GM12878 (cell line): ENCODE data around the gene TOGARAM1. TPM values are rescaled to one million over a fixed set of nuclear protein-coding genes. Genes with fewer than 3 reads are reported as not detected.

Source experiments
- ATAC-seq: fragments of 200-7000 bp; cut with Tn5 transposase; 3 replicates; pipeline ENCODE4 v1.9.1; 2020; ENCODE audit warnings: mild to moderate bottlenecking, moderate library complexity
- BruUV-seq: library from RNA; stranded (reverse); fragments of 400-500 nt; replicated peaks from 2 replicates; lab custom pipeline; 2021; lab: Mats Ljungman, UMichigan
- CTCF ChIA-PET: fragments of 300-600 bp; sonication (Branson Sonifier 250); formaldehyde crosslinking; extraction: SDS; loops from one replicate; lab custom pipeline; 2021; ENCODE audit warnings: inconsistent platforms; lab: Yijun Ruan, JAX
- POLR2A ChIA-PET: fragments of 350-600 bp; formaldehyde crosslinking; extraction: SDS; loops from one replicate; lab custom pipeline; 2021; ENCODE audit warnings: inconsistent platforms; lab: Charles Lee
- RAD21 ChIA-PET: fragments of 300-600 bp; sonication (Branson Sonifier 250); formaldehyde crosslinking; loops from one replicate; lab custom pipeline; 2023; ENCODE audit warnings: antibody characterized with exemption; ENCODE audit not compliant: unreplicated experiment; lab: Charles Lee
- SMC1A ChIA-PET: fragments of 300-600 bp; sonication (Branson Sonifier 250); formaldehyde crosslinking; loops from one replicate; lab custom pipeline; 2023; ENCODE audit not compliant: unreplicated experiment, uncharacterized antibody; lab: Charles Lee
- DNase-seq: peaks from one replicate; pipeline ENCODE4 v3.0.0-alpha.2; 2011; ENCODE audit warnings: low read depth, low spot score
- FAIRE-seq: peaks from 3 replicates; lab custom pipeline; 2011; peaks lifted over from hg19 to GRCh38; lab: Jason Lieb, UNC
- H2AFZ ChIP-seq: 2 replicates; pipeline ENCODE4 v1.6.0; 2011; ENCODE audit warnings: low read depth, low read length, control low read depth; ENCODE audit not compliant: control insufficient read depth
- H3K27ac ChIP-seq: 2 replicates; pipeline ENCODE4 v1.5.1; 2011; ENCODE audit warnings: control low read depth; ENCODE audit not compliant: control insufficient read depth, insufficient read depth
- H3K27me3 ChIP-seq, 2 experiments: replicated peaks in 1 of 2; 2 replicates each; pipeline versions ENCODE4 v1.6.0 to v1.6.1; 2011; ENCODE audit warnings: low read length in 1 of 2; ENCODE audit not compliant: control insufficient read depth in 2 of 2, insufficient read depth in 2 of 2
- H3K36me3 ChIP-seq, 2 experiments: 2 replicates each; pipeline ENCODE4 v1.5.1; 2011; ENCODE audit warnings: low read length in 1 of 2; ENCODE audit not compliant: control insufficient read depth in 2 of 2, insufficient read depth in 2 of 2
- H3K4me1 ChIP-seq: 2 replicates; pipeline ENCODE4 v1.6.1; 2011; ENCODE audit warnings: mild to moderate bottlenecking, low read length, moderate library complexity, mixed read lengths; ENCODE audit not compliant: control insufficient read depth, insufficient read depth
- H3K4me2 ChIP-seq: 2 replicates; pipeline ENCODE4 v1.6.0; 2011; ENCODE audit warnings: control low read depth; ENCODE audit not compliant: control insufficient read depth, insufficient read depth
- H3K4me3 ChIP-seq: fragments of 200-600 bp; sonication (generic); 2 replicates; pipeline ENCODE4 v1.5.1; 2016
- H3K79me2 ChIP-seq: 2 replicates; pipeline ENCODE4 v1.6.0; 2011; ENCODE audit warnings: low read length; ENCODE audit not compliant: control insufficient read depth, insufficient read depth
- H3K9ac ChIP-seq: 2 replicates; pipeline ENCODE4 v1.8.0; 2011; ENCODE audit warnings: low read length, control low read depth, mixed read lengths; ENCODE audit not compliant: control insufficient read depth, insufficient read depth
- H3K9me3 ChIP-seq: replicated peaks from 3 replicates; pipeline ENCODE4 v1.5.1; 2011; ENCODE audit warnings: mild to moderate bottlenecking, low read length; ENCODE audit not compliant: control insufficient read depth, insufficient read depth
- H4K20me1 ChIP-seq: 2 replicates; pipeline ENCODE4 v1.6.0; 2011; ENCODE audit not compliant: control insufficient read depth, insufficient read depth
- HDAC2 ChIP-seq: fragments of 200-600 bp; sonication (generic); IDR thresholded peaks from 2 replicates; pipeline ENCODE4 v1.6.1; 2017
- NFXL1 ChIP-seq: fragments of 450-650 bp; IDR thresholded peaks from 2 replicates; pipeline ENCODE4 v1.6.1; 2017; ENCODE audit warnings: antibody characterized with exemption, mild to moderate bottlenecking, borderline replicate concordance
- PKNOX1 ChIP-seq: fragments of 450-650 bp; IDR thresholded peaks from 2 replicates; pipeline ENCODE4 v1.6.1; 2016; ENCODE audit warnings: mild to moderate bottlenecking
- POLR2AphosphoS2 ChIP-seq: IDR thresholded peaks from 2 replicates; pipeline ENCODE4 v1.6.1; 2011; ENCODE audit warnings: low read depth, mild to moderate bottlenecking, low read length, improper control_type of control experiment, moderate library complexity
- RAD51 ChIP-seq: fragments of 450-650 bp; IDR thresholded peaks from 2 replicates; pipeline ENCODE4 v1.6.1; 2016; ENCODE audit warnings: moderate library complexity, mild to moderate bottlenecking, inconsistent platforms
- SREBF2 ChIP-seq: IDR thresholded peaks from 2 replicates; pipeline ENCODE4 v1.6.1; 2012; ENCODE audit warnings: mild to moderate bottlenecking, low read length
- ZNF207 ChIP-seq: fragments of 450-650 bp; IDR thresholded peaks from 2 replicates; pipeline ENCODE4 v1.6.1; 2014; ENCODE audit warnings: antibody characterized with exemption, mild to moderate bottlenecking, borderline replicate concordance
- ZNF274 ChIP-seq: IDR thresholded peaks from one replicate; pipeline ENCODE4 v1.8.0; 2011; ENCODE audit not compliant: insufficient read length, insufficient read depth
- WGBS: methylation state at CpG from one replicate; pipeline ENCODE4 v1.1.6; 2016; ENCODE audit warnings: low lambda C conversion rate; ENCODE audit not compliant: insufficient replicate concordance, insufficient coverage; ENCODE audit errors: missing lambda C conversion rate; 5-methylcytosine and 5-hydroxymethylcytosine counted together
- in situ Hi-C: fragments of 300-500 bp; cut with MboI; formaldehyde crosslinking; loops from 9 replicates; pipeline ENCODE4 v1.14.3; 2018; ENCODE audit warnings: mixed read lengths
- intact Hi-C: fragments of 100-400 bp; cut with micrococcal nuclease; formaldehyde crosslinking; loops from one replicate; pipeline ENCODE4 v1.14.2; 2022; ENCODE audit not compliant: unreplicated experiment
- polyA plus RNA-seq, 11 experiments: library from polyadenylated mRNA; depleted of rRNA in 4 of 11; unstranded in 6 of 11; stranded (reverse) in 5 of 11; fragments of >200 nt; fragmentation: Nextera tagmentation in 4 of 11; fragmentation: Illumina TruSeq in 1 of 11; extraction: Ambion mirVana in 4 of 11; extraction: Trizol in 1 of 11; gene quantifications; 1 replicate in 1 of 11; 2 replicates in 10 of 11; pipeline versions ENCODE4 v1.2.1 to v1.2.3, GENCODE V29; 2011 to 2016; ENCODE audit warnings: inconsistent platforms in 2 of 11, missing spikeins in 2 of 11, low read depth in 1 of 11
- total RNA-seq, 4 experiments: library from RNA; depleted of rRNA in 3 of 4; stranded (reverse); fragments of >200 nt in 3 of 4; fragmentation: Illumina TruSeq in 1 of 4; extraction: Trizol in 1 of 4; gene quantifications; 2 replicates each; pipeline versions ENCODE4 v1.2.1 to v1.2.3, GENCODE V29; 2013 to 2021

The TOGARAM1 gene
- total and polyA plus RNA-seq, 10 of the 15 experiments (the other 5 are each of a cell fraction or from before 2014, with no cell fraction given) = 2.1 to 14.4 (median 7.2) TPM

GRCh38 chr14:44995770-44996294, 33.8 kb downstream of the TOGARAM1 start:
- no peak for ATAC-seq
- no peak overlapping the region for H3K27ac ChIP-seq
- POLR2A ChIA-PET = no interaction called here
- CTCF ChIA-PET = no interaction called here
- H3K36me3 ChIP-seq = peaks cover 2 to 4% of the 10 kb centered on the region in 2 experiments; a peak in 3 of 4 replicates
- SMC1A ChIA-PET = no interaction called here
- H3K4me2 ChIP-seq = no peak overlapping the region
- RAD21 ChIA-PET = no interaction called here
- 71% methylated on average over 4 of the region's 4 CpGs for WGBS
- no peak for FAIRE-seq
- H3K9ac ChIP-seq = no peak overlapping the region
- H4K20me1 ChIP-seq = no peaks in the 10 kb centered on the region
- no peak overlapping the region for H3K4me3 ChIP-seq
- no peak for DNase-seq
- H3K27me3 ChIP-seq = no peaks in the 10 kb centered on the region
- H3K4me1 ChIP-seq = no peaks in the 10 kb centered on the region
- H3K9me3 ChIP-seq = peaks cover 3% of the 10 kb centered on the region; the same call in 1 of the 3 replicates
- no peak for TF ChIP-seq ZNF274
- no peak for TF ChIP-seq PKNOX1
- no peak for TF ChIP-seq SREBF2
- TF ChIP-seq HDAC2 = no peak
- no peak for TF ChIP-seq POLR2AphosphoS2
- no peak for TF ChIP-seq NFXL1
- TF ChIP-seq RAD51 = no peak
- no peak for TF ChIP-seq ZNF207
- intact Hi-C loops = no loop called here
- BruUV-seq = no TSS peak
- in situ Hi-C loops = no loop called here
- no peak overlapping the region for H2AFZ ChIP-seq
- H3K79me2 ChIP-seq = no peaks in the 10 kb centered on the region; the same call in 1 of the 2 replicates
